HG02973 (cell line): Measurements from ENCODE around the gene MMP20.
"Not testable (repeated sequence)": the region's sequence is repeated elsewhere in the genome, so short reads cannot be mapped to it uniquely, and the experiment has no call there.

ENCODE experiments used
- ATAC-seq: cut with Tn5 transposase; IDR thresholded peaks from one replicate; pipeline ENCODE4 v1.9.1; 2021; ENCODE audit warnings: moderate library complexity; ENCODE audit not compliant: unreplicated experiment

The MMP20 gene, protein sequence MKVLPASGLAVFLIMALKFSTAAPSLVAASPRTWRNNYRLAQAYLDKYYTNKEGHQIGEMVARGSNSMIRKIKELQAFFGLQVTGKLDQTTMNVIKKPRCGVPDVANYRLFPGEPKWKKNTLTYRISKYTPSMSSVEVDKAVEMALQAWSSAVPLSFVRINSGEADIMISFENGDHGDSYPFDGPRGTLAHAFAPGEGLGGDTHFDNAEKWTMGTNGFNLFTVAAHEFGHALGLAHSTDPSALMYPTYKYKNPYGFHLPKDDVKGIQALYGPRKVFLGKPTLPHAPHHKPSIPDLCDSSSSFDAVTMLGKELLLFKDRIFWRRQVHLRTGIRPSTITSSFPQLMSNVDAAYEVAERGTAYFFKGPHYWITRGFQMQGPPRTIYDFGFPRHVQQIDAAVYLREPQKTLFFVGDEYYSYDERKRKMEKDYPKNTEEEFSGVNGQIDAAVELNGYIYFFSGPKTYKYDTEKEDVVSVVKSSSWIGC

DNA sequence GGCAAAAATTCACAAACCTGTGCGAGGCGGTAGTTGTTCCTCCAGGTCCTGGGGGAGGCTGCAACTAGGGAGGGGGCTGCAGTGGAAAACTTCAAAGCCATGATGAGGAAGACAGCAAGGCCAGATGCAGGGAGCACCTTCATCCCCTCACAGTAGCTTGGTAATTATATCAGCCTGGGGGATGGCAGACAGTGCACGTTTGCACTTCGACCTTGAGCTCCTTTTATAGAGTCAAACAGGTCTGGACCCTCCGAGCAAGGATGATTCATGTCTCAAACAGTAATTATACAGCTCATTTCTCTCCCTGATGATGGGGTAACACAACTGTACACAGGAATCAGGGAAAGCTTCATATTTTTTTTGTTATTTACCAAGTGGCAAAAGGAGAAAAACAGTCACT lies at the start of gene MMP20:
Gene MMP20 (minus strand): TSS at position 156 of the 400 bp plus-strand sequence. CDS start 13 bp downstream, at position 143.
- no peak for ATAC-seq

DNA sequence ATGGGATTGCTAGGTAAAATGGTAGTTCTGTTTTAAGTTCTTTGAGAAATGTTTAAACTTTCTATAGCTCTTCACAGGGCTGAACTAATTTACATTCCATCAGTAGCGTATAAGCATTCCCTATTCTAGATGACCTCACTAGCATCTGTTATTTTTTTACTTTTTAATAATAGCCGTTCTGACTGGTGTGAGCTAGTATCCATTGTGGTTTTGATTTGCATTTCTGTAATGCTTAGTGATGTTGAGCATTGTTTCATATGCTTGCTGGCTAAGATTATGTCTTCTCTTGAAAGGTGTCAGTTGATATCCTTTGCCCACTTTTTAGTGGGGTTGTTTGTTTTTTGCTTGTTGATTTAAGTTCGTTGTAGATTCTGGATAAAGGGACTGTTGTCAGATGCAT lies 44.5 kb upstream of the MMP20 start:
- ATAC-seq, result no peak

DNA sequence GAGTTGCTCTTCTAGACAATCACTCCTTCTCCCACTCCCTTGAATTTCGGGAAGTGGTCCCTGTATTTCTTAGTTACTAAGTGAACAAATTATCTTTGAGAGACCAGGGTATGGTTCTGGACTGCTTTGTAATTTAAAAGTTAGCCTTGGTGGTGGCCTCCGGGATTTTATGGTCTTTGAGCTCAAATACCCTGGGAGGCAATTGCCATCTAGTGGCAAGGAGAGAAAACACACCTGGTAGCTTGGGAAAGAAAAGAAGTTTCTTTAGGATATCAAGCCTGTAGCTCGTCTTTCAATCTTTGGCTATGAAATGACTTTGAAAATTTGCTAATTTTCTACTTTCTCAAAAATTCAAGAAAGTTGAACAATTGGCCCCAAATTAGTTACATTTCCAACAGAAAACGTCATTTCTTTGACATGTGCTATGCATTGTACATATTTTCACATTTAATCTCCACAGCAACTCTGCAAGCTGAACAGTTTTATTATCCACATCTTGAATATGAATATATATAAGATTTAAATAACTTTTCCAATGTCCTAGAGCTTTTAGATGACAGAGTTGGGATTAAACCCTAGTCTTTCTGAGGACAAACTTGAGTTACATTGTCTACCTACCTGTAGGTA lies 41.3 kb upstream of the MMP20 start:
- peak; percentile 72 for ATAC-seq

DNA sequence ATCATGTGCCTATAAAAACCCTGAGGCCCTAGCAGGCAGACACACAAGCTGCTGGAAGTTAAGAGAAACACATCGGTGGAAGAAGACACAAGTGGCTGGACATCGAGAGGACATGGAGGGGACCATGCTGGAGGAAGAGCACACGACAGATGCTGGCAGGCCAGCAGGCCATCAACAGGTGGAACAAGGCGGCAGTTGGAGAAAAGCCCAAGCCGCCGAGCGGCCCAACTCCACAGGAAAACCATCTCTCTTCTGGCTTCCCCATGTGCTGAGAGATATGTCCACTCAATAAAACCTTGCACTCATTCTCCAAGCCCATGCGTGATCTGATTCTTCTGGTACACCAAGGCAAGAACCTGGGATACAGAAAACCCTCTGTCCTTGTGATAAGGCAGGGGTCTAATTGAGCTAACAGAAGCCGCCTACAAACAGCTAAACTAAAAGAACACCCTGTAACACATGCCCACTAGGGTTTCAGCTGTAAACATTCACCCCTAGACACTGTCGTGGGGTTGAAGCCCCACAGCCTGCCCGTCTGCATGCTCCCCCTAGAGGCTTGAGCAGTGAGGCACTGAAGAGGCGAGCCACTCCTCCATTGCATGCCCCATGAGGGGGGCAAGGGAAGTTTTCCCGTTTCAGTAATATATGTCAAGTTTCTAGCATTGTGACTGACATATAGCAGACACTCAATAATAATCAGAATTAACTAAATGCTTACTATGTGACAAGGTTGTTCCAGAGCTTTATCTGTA lies 39.0 kb upstream of the MMP20 start:
- ATAC-seq, result no peak

DNA sequence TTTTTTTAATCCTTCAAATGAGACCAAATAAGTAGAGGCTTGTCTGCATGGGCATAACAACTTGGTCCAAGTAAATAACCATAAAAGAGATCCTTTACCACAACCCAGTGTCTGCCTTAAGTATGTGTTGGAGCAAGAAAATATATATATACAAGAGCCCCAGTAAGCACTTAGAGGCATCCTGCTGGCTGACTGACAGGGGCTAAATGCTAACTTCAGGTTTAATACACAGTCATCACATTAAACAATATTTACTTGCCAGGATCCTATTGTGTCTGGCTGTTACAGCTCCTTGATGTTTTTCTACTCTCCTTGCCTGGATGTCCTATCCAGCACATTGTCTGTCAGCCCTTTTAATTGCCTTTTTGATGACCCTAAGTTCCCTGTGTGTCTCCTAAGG lies 37.5 kb upstream of the MMP20 start:
- no peak for ATAC-seq

DNA sequence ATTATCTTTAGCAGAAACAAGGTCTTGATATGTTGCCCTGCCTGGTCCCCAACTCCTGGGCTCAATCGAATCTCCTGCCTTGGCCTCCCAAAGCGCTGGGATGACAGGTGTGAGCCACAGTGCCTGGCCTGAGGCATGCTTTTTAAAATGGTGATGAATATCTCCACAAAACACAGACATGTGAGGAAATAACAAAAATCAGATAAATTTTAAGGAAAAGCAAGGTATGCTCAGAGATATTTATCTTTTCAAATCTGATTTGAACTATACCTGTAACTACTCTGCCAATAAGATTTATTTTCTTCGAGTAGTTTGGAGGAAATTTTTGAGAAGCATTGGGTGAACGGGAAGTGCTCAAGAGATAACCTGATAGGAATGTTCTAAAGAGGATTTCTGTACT lies 35.9 kb upstream of the MMP20 start:
- ATAC-seq, result no peak

DNA sequence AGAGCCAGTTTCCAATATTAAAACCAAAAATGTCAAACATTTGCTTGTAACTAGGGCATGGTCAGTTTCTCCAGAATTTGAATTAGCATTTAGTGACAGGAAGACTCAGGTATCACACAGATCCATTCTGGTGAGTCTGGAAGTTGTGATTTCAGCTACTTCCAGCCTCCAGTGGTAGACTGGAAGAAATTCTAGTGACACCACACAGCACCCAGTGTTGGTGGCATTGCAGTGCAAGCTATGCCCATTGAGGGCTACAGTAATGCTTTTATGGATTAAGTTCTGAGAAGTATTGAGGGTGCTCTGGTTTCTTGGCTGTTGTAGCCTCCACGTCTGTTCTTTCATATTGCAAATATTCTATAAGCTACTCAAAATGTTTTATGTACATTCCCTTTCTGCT lies 31.4 kb upstream of the MMP20 start:
- no peak for ATAC-seq

DNA sequence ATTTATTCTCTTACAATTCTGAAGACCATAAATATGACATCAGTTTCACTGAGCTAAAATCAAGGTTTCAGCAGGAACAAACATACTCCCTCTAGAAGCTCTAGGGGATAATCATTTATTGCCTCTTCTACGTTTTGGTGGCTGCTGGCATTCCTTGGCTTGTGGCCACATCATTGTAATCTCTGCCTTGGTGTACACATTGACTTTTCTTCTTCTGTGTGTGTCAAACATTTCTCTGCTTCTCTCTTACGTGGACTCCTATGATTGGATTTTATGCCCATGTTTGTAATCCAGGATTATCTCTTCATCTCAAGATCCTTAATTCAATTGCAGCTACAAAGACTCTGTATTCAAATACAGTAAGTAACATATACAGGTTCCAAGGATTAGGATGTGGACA lies 30.4 kb upstream of the MMP20 start:
- ATAC-seq, result no peak

DNA sequence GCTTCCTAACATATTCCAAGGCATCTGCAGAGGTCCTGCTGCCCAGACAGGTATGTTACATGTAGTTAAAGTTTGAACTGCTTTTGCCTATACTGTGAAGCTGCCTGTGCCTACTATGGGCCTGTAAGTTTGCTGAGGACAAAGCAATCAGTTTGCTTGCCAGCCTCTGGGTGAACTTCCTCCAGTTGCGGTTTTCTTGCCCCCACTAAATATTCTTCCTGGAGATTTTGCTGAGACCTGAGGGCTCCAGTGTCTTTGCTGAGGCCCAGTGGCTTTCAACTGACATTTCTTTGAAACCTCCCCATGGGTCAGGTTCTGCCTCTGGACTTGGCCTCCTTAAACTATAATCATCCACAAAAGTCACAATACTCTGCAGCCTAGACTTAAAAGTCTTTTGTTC lies 29.6 kb upstream of the MMP20 start:
- no peak for ATAC-seq

DNA sequence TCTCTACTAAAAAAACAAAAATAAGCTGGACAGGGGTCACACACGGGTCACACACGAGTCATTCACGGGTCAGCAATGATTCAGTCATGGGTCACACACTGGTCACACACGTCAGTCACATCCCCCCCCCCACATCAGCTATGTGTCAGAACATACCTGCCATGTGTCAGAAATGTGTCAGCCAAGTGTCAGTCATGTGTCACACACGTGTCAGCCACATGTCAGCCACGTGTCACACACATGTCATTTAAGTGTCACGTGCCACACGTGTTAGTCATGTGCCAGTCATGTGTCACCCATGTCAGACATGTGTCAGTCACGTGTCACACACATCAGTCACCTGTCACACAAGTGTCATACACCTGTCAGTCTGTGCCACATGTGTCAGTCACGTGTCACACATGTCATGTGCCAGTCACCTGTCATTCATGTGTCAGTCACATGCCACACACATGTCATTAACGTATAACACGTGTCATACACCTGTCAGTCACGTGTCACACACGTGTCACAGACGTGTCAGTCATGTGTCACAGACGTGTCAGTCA lies 28.7 kb upstream of the MMP20 start:
- no peak for ATAC-seq

DNA sequence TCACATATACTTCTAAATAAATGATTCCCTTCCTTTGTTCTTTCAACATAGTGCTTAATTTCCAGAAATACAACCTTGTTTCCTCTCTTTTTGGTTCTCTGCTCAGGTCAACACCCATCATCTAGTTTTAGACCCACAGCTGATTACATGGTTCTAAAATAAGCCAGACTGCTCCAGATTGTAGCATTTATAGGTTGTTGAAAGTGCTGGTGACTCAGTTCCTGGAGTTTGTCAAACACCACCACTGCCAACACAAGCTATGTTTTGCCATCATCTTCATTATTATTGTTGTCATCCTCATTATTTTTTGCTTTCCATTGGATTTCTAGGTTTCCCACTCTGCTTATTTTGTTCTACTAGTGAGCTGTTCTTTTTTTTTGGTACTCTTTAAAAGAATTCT lies 22.3 kb upstream of the MMP20 start:
- no peak for ATAC-seq

DNA sequence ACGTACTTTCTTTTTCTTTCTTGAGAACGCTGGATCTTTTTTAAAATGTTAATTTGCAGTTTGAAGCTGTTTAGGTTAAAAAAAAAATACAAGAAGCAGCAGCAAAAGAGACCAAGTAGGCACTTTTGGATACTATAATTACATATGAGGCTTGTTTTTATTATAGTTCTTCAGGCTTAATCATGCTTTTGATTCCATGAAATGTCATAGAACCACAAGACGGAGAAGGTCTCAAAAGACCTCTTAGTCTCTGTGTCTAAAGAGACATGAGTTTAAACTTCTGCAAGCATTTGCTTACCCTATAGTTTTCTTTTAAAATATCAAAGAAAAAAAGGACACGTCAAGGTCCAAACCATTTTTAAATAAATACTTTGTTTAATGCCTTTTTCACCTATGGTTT lies 18.8 kb upstream of the MMP20 start:
- no peak for ATAC-seq

DNA sequence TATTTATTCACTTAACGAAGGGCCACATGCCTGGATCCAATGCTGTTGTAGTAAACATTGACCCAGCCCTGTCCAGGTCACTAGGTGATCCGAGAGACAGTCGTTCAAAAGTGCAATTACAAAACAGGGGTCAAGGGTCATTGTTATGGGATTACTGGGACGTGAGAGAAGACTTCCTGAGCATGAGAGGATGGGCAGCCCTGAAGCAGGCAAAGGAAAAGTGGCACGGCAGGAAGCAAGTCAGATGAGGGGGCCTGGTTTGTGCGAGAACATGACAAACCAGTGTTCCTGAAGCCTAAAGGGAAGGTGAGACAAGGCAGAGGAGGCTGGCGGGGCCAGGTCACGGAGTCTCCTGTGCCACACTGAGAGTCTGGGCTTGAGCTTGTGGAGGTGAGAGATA lies 15.8 kb upstream of the MMP20 start:
- ATAC-seq, result no peak

DNA sequence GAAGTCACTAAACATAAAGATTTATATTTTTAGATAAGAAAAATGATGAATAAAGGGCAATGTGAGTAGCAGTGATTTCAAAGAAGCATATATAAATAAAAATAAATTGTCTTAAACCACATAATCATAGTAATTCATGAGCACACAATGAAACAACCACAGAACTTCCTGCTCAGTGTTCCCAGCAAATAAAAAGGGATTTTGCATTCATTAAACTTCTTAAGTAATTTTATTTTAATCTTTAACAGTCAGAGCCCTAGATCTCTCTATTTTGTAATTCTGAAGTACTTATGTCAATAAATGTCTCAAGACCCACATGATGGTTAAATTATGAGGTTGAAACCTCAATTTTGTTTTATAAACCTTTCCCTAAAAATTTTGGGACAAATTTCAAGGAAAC lies 14.5 kb upstream of the MMP20 start:
- no peak for ATAC-seq

DNA sequence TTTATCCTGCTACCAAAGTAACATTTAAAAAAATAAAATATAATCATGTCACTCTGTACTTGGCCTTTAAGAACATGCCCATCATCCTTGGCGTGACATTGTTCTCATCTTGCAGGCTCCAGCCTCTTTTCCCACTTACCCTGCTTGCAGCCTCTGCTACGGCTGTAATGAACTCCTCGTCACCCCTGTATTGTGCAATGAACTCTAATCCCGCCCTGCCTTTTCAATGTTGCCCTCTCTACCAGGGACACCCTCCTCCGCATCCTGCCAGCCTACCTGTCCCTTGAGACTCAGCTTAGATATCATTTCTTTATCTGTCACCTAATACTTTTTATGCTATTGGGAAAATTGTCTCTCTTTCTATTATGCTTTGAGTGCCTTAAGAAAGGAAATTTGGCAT lies 12.6 kb upstream of the MMP20 start:
- no peak for ATAC-seq

DNA sequence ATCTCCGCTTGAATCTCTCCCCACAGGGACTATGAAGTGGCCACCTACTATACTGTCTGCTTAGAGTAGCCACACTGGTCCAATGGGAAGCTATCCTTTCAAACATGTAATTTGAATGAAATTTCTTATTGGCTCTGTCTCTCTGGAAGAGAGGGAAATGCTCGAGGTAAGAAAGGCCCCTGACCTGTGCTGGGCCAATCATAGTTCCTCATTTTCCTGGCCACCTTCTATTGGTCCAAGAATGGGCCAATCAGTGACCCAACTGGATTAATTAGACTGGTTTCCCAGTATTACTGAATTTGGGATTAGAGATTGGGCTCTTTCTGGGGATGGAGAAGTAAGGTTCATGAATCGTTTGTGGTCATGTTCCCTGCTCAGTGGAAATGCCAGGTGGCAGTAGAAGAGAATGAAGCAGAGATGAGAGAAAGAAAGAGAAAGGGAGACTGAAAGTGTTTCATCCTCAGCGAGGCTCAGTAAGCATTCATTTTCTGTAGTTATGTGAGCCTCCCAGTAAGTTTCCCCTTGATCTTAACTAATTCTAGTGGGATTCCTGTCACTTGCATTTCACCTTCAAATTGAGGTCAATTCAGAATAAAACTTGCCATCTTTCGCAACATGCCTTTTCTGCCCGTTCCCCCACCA lies 8.4 kb upstream of the MMP20 start:
- ATAC-seq, result no peak

DNA sequence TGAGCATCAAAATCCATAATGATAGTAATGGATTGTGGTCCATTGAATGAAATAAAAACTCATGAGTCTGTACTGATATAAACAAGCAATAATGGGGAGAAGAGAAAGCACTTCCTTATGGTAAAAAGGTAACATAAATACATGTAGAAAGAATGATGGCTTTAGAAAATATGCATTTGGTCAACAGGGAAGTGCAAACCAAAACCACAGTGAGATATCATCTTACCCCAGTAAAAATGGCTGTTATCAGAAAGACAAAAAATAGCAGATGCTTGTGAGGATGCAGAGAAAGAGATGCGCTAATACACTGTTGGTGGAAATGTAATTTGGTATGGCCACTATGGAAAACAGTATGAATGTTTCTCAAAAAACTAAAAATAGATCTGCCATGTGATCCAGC lies 6.9 kb upstream of the MMP20 start:
- no peak for ATAC-seq

DNA sequence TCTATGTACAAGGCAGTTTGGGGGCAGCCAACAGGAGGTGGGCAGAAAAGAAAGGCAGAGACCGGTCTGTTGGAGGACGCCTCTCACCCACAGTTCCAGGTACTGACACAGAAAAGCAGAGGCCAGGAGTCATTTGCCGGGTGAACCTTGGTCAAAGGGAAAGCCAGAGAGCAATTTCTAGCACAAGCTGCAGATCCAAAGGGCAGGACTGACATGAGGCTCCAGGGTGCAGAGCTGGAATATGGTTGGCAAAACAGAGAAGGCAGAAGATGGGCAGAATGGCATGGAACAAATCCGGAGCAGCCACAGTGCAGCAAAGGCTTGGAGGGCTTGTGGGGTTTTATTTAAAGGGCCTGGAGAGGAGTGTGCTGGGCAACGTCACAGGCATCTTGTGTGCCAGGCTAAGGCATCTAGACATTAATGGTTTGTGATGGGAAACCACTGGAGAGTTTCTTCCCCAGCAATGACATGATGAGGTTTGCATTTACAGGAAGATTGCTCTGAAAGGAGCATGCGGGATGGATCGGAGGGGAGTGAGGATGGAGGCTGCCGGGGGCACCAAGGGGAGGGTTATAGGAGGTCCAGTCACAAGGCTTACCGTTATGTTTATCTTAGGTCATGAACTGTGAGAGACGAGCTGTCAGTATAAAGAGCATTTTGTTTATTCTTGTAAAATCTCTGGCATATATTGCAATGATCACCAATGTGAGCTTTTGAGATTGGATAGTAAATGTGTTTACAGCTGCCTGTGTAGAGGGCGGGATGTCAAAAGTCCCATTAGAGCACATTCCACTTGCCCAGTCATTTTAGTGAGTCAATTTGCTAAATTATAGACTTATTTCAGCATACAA lies 5.7 kb upstream of the MMP20 start:
- no peak for ATAC-seq

DNA sequence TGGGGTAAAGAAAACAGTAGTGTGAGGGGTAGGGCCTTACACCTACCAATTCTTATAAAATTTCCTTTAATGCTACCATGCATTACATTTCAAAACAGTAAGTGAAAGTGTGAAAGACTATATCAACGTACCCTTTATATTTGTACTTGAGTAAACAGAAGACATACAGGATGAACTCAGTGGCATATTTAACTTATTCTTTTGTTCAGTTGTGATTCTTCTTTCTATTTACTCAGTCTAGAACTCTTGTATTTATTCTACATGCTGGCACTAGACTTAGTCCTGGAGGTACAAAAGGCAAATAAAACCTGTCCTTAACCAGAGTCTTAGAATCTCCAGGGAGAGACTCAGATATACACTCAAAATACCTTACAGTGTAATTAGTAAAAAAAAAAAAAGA lies 4.8 kb upstream of the MMP20 start:
- not testable (repeated sequence) for ATAC-seq

DNA sequence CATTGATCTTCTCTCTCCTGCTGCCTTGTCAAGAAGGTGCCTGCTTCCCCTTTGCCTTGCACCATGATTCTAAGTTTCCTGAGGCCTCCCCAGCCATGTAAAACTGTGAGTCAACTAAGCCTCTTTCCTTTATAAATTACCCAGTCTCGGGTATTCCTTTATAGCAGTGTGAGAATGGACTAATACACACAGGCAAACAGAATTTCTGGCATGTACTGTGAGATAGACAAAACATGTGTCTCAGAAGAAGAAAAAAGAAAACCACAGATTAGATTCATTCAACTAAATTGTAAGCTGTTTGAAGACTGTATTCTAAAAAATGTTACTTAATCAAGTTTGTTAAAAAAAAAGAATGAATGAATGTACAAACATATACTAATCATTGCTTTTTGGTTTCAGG lies 1.5 kb upstream of the MMP20 start:
- no peak for ATAC-seq
